A673 (cell line): ENCODE measurements around the gene SERPINB7. TPM values are rescaled to one million over a fixed set of nuclear protein-coding genes. Genes with fewer than 3 reads are reported as not detected.

Experiments
- BruUV-seq: library from RNA; stranded (reverse); fragments of 400-500 nt; replicated peaks from 2 replicates; lab custom pipeline; 2021; lab: Mats Ljungman, UMichigan
- CTCF ChIA-PET: fragments of 300-600 bp; sonication (Branson Sonifier 250); formaldehyde crosslinking; loops from one replicate; lab custom pipeline; 2022; ENCODE audit warnings: antibody characterized with exemption; lab: Charles Lee
- POLR2A ChIA-PET: fragments of 300-600 bp; sonication (Branson Sonifier 250); formaldehyde crosslinking; loops from one replicate; lab custom pipeline; 2022; ENCODE audit warnings: antibody characterized with exemption; ENCODE audit not compliant: low non-redundant PET; lab: Charles Lee
- DNase-seq: peaks from one replicate; pipeline ENCODE4 v3.0.0-alpha.2; 2015; ENCODE audit warnings: low spot score
- H3K27ac ChIP-seq: fragments of 200-600 bp; sonication (generic); 2 replicates; pipeline ENCODE4 v1.5.1; 2016; ENCODE audit warnings: mixed run types, low read depth, mild to moderate bottlenecking, mixed read lengths, antibody characterized with exemption, low read length; ENCODE audit not compliant: poor library complexity, severe bottlenecking
- H3K27me3 ChIP-seq: fragments of 200-600 bp; sonication (generic); replicated peaks from 2 replicates; pipeline ENCODE4 v1.6.1; 2017; ENCODE audit warnings: mixed run types, low read depth, mild to moderate bottlenecking, mixed read lengths, antibody characterized with exemption, low read length; ENCODE audit not compliant: insufficient read depth, poor library complexity
- H3K36me3 ChIP-seq: fragments of 200-600 bp; sonication (generic); 2 replicates; pipeline ENCODE4 v1.6.1; 2016; ENCODE audit warnings: mixed run types, mild to moderate bottlenecking, mixed read lengths, antibody characterized with exemption, low read length; ENCODE audit not compliant: insufficient read depth, poor library complexity, severe bottlenecking
- H3K4me1 ChIP-seq: fragments of 200-600 bp; sonication (generic); 2 replicates; pipeline ENCODE4 v1.6.1; 2017; ENCODE audit warnings: mixed run types, mild to moderate bottlenecking, mixed read lengths, antibody characterized with exemption, low read length; ENCODE audit not compliant: insufficient read depth, poor library complexity, severe bottlenecking
- H3K4me3 ChIP-seq: fragments of 200-600 bp; sonication (generic); 2 replicates; pipeline ENCODE4 v1.5.1; 2016; ENCODE audit warnings: low read depth, mixed run types, mild to moderate bottlenecking, mixed read lengths, low read length; ENCODE audit not compliant: poor library complexity, severe bottlenecking
- H3K9me3 ChIP-seq: fragments of 200-600 bp; sonication (generic); 2 replicates; pipeline ENCODE4 v1.6.1; 2016; ENCODE audit warnings: mixed run types, low read depth, mild to moderate bottlenecking, mixed read lengths, antibody characterized with exemption, low read length; ENCODE audit not compliant: poor library complexity, severe bottlenecking
- EZH2 ChIP-seq: fragments of 200-600 bp; sonication (generic); IDR thresholded peaks from 2 replicates; pipeline ENCODE4 v1.6.1; 2017; ENCODE audit warnings: borderline replicate concordance, low read depth, mild to moderate bottlenecking, mixed read lengths, antibody characterized with exemption, low read length; ENCODE audit not compliant: poor library complexity, severe bottlenecking
- intact Hi-C: fragments of 100-400 bp; cut with micrococcal nuclease; formaldehyde crosslinking; loops from one replicate; pipeline ENCODE4 v1.10.0; 2022; ENCODE audit not compliant: unreplicated experiment
- total RNA-seq: library from RNA; stranded (reverse); gene quantifications from 2 replicates; pipeline ENCODE4 v1.2.3, GENCODE V29; 2021
- TF ChIP-seq, protein P1 (sequence below): fragments of 300-800, 200-600 bp; sonication (generic); conservative IDR thresholded peaks from 2 replicates; pipeline ENCODE4 v1.5.1; 2017; ENCODE audit warnings: low read depth, mild to moderate bottlenecking, antibody characterized with exemption, low read length, moderate library complexity, mixed read lengths

Gene SERPINB7
- total RNA-seq, 1 experiment from 2014 or later, result 12.8 TPM

DNA sequence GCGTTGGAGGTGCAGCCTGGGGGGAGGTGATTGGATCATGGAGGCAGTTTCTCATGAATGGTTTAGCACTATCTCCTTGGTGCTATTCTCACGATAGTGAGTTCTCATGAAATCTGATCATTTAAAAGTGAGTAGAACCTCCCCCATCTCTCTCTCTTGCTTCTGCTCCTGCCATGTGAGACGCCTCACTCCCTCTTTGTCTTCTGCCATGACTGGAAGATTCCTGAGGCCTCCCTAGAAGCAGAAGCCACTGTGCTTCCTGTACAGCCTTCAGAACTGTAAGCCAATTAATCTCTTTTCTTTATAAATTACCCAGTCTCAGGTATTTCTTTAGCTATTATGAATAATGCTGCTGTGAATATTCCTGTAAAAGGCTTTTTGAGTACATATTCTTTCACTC is 52.9 kb downstream of the SERPINB7 start:
- intact Hi-C loops, result no loop called here
- Histone ChIP-seq H3K4me1 (no peaks in the 10 kb centered on the region), H3K27me3 (no peaks in the 10 kb centered on the region), H3K4me3 (no peak overlapping the region), H3K9me3 (no peaks in the 10 kb centered on the region), H3K27ac (no peak overlapping the region), H3K36me3 (no peaks in the 10 kb centered on the region)
- CTCF ChIA-PET, result no interaction called here
- no TSS peak for BruUV-seq
- DNase-seq, result no peak
- TF ChIP-seq, protein P1, sequence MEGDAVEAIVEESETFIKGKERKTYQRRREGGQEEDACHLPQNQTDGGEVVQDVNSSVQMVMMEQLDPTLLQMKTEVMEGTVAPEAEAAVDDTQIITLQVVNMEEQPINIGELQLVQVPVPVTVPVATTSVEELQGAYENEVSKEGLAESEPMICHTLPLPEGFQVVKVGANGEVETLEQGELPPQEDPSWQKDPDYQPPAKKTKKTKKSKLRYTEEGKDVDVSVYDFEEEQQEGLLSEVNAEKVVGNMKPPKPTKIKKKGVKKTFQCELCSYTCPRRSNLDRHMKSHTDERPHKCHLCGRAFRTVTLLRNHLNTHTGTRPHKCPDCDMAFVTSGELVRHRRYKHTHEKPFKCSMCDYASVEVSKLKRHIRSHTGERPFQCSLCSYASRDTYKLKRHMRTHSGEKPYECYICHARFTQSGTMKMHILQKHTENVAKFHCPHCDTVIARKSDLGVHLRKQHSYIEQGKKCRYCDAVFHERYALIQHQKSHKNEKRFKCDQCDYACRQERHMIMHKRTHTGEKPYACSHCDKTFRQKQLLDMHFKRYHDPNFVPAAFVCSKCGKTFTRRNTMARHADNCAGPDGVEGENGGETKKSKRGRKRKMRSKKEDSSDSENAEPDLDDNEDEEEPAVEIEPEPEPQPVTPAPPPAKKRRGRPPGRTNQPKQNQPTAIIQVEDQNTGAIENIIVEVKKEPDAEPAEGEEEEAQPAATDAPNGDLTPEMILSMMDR, result no peak
- TF ChIP-seq EZH2, result no peak
- POLR2A ChIA-PET, result no interaction called here

DNA sequence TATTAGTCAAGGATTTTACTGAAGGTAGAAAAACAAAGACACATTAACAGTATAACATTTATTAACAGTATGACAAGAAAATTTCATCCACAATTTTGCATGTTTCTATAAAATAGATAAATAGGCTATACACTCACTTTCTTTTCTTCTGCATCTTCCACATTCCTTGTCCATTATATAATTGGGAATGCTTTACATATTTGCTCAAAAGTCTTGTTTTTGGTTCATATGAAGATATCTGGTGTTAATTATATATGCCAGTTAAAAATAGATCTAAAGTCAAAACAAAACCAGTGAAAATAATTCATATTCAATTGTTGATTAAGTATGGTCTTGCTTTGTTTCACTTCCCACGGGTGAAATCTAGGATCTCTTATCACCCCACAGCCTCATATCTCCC is 53.4 kb downstream of the SERPINB7 start:
- no peak for TF ChIP-seq EZH2
- TF ChIP-seq, protein P1, result no peak
- BruUV-seq, result no TSS peak
- no peak for DNase-seq
- Histone ChIP-seq H3K27ac (no peak overlapping the region), H3K27me3 (no peaks in the 10 kb centered on the region), H3K9me3 (no peaks in the 10 kb centered on the region), H3K4me1 (no peaks in the 10 kb centered on the region), H3K36me3 (no peaks in the 10 kb centered on the region), H3K4me3 (no peak overlapping the region)
- ChIA-PET CTCF (no interaction called here), POLR2A (no interaction called here)
- intact Hi-C loops, result no loop called here

DNA sequence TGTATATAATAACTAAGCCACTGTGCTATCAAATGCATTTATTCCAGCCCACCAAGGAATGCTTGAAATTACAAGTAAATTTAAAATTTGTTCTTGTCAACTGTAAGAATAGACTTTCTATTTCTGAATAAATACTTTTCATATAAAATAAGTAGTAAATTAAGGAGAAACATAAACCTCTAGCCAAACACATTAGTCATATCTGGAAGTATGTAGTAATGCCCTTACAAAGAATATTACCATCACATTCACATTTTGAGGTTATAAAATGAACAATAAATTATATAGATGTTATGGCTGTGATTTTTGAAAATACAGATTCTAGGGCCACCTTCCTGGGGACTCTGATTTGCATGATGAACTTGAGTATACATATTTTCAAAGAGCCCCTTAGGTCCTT is 54.7 kb downstream of the SERPINB7 start:
- ChIA-PET CTCF (no interaction called here), POLR2A (no interaction called here)
- Histone ChIP-seq H3K36me3 (no peaks in the 10 kb centered on the region), H3K9me3 (no peaks in the 10 kb centered on the region), H3K4me3 (no peak overlapping the region), H3K27me3 (no peaks in the 10 kb centered on the region), H3K27ac (no peak overlapping the region), H3K4me1 (no peaks in the 10 kb centered on the region)
- intact Hi-C loops, result no loop called here
- TF ChIP-seq EZH2, result no peak
- TF ChIP-seq, protein P1, result no peak
- no peak for DNase-seq
- no TSS peak for BruUV-seq
